Thyroid gland (tissue), 4 donors: ENCODE results near the gene HEATR5A.

Experiments used
- POLR2A ChIP-seq, 2 donors: fragments of 450-650 bp; IDR thresholded peaks; one replicate each; pipeline ENCODE4 v1.6.1; 2017; ENCODE audit warnings: antibody characterized with exemption in 2 of 2, mild to moderate bottlenecking in 2 of 2, moderate library complexity in 1 of 2
- TF ChIP-seq, protein P1 (sequence below), 6 experiments: fragments of 200-600 bp in 3 of 6; fragments of 450-650 bp in 3 of 6; sonication (generic) in 3 of 6; IDR thresholded peaks; one replicate each; pipeline ENCODE4 v1.5.1; 2016 to 2019; ENCODE audit warnings: antibody characterized with exemption in 6 of 6, mild to moderate bottlenecking in 2 of 6, inconsistent platforms in 1 of 6, moderate library complexity in 1 of 6

GRCh38 chr14:31255286-31255685, 165.1 kb downstream of the HEATR5A start:
- no peak for TF ChIP-seq POLR2A (IDR thresholded peaks at IDR 0.05)
- TF ChIP-seq, protein P1, sequence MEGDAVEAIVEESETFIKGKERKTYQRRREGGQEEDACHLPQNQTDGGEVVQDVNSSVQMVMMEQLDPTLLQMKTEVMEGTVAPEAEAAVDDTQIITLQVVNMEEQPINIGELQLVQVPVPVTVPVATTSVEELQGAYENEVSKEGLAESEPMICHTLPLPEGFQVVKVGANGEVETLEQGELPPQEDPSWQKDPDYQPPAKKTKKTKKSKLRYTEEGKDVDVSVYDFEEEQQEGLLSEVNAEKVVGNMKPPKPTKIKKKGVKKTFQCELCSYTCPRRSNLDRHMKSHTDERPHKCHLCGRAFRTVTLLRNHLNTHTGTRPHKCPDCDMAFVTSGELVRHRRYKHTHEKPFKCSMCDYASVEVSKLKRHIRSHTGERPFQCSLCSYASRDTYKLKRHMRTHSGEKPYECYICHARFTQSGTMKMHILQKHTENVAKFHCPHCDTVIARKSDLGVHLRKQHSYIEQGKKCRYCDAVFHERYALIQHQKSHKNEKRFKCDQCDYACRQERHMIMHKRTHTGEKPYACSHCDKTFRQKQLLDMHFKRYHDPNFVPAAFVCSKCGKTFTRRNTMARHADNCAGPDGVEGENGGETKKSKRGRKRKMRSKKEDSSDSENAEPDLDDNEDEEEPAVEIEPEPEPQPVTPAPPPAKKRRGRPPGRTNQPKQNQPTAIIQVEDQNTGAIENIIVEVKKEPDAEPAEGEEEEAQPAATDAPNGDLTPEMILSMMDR (IDR thresholded peaks at IDR 0.05): no peak
